Ectodermal cell (in vitro differentiated cells): ENCODE measurements around the gene NUP210L.

Experiments used
- H3K27ac ChIP-seq: 2 replicates; pipeline ENCODE4 v1.7.0; 2013; ENCODE audit warnings: mild to moderate bottlenecking, low read depth, low read length; ENCODE audit not compliant: insufficient read depth, poor library complexity, severe bottlenecking
- H3K27me3 ChIP-seq: 2 replicates; pipeline ENCODE4 v1.7.0; 2013; ENCODE audit warnings: mild to moderate bottlenecking, low read length; ENCODE audit not compliant: insufficient read depth, control insufficient read depth, poor library complexity, severe bottlenecking
- H3K36me3 ChIP-seq: one replicate; pipeline ENCODE4 v1.7.0; 2013; ENCODE audit warnings: low read length; ENCODE audit not compliant: control insufficient read depth, insufficient read depth
- H3K4me1 ChIP-seq: one replicate; pipeline ENCODE4 v1.7.0; 2013; ENCODE audit warnings: low read length; ENCODE audit not compliant: control insufficient read depth, insufficient read depth
- H3K4me3 ChIP-seq: 2 replicates; pipeline ENCODE4 v1.7.0; 2013; ENCODE audit warnings: low read depth, low read length, control low read depth; ENCODE audit not compliant: insufficient read depth
- H3K9me3 ChIP-seq: 2 replicates; pipeline ENCODE4 v1.7.0; 2013; ENCODE audit warnings: mild to moderate bottlenecking, low read length, moderate library complexity; ENCODE audit not compliant: control insufficient read depth
- WGBS, 2 experiments: methylation state at CpG; one replicate each; pipeline ENCODE4 v1.1.7; 2013; ENCODE audit warnings: missing lambda C conversion rate in 2 of 2; 5-methylcytosine and 5-hydroxymethylcytosine counted together

The NUP210L gene

GRCh38 chr1:154171223-154171583 lies 16.3 kb upstream of the NUP210L start:
- WGBS, 2 experiments = 94 to 98% methylated on average over 3 to 4 of the region's 4 CpGs

DNA sequence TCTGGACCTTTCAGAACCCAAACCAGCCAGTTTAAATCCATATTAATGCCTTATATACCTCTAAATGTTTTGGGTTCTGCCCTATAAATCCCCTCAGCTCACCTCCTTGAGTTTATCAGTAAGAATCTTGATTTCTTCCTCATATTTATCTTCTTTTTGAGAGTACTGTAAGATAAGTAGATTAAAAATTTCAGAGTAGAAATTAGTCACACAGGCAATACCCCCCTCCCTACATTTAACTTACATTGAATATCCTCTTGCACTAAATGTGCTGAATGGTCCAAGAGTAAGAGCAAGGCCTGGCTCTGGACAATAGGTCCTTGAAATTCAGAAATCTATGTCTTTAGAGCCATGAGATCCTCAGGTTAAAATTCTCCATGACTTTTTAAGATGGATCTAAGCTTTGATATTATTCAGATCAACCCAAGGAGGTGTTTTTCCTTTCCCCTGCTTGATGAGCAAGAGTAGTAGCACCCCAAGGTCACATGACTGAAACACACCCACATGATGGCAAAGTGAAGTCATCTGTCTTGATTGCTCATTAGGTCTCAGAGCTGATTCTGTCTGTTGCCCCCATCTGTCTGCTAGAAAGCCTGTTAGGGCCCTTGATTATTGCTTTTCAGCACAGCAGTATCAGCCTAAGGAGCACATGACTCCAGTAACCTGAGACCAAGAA lies 15.8 kb upstream of the NUP210L start:
- no peaks in the 10 kb centered on the region for H3K9me3 ChIP-seq
- H3K36me3 ChIP-seq = peaks cover 73% of the 10 kb centered on the region
- H3K4me1 ChIP-seq = no peaks in the 10 kb centered on the region
- H3K4me3 ChIP-seq = no peak overlapping the region
- no peak overlapping the region for H3K27ac ChIP-seq
- no peaks in the 10 kb centered on the region for H3K27me3 ChIP-seq

More at GRCh38 chr1:154171223-154171583, 16.3 kb upstream of the NUP210L start:
- no peaks in the 10 kb centered on the region for H3K4me1 ChIP-seq
- H3K4me3 ChIP-seq = no peak overlapping the region
- no peaks in the 10 kb centered on the region for H3K27me3 ChIP-seq
- H3K9me3 ChIP-seq = no peaks in the 10 kb centered on the region
- no peak overlapping the region for H3K27ac ChIP-seq
- H3K36me3 ChIP-seq = peaks cover 68% of the 10 kb centered on the region

DNA sequence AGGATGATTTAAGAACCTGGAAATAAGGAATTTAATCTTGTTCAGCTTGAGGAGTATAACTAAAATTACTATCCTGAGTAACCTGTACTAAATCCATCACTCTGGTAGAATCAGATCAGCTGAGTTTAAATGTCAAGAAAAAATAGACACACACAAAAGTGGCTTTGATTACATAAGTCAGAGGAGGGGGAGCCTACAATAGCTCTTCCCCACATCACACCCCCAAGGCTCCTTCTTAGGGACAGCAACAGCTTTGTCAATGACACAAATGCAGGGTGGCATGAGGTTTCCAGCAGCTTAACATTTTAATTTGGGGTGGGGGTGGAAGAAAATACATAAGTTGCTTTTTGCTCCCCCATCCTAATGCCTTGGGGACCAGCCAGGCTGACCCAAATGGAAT lies 12.6 kb upstream of the NUP210L start:
- Histone ChIP-seq H3K9me3 (no peaks in the 10 kb centered on the region), H3K27me3 (no peaks in the 10 kb centered on the region), H3K4me3 (no peak overlapping the region), H3K27ac (no peak overlapping the region), H3K4me1 (no peaks in the 10 kb centered on the region), H3K36me3 (peaks cover 76% of the 10 kb centered on the region)

GRCh38 chr1:154166207-154166606 lies 11.3 kb upstream of the NUP210L start:
- no peaks in the 10 kb centered on the region for H3K27me3 ChIP-seq
- H3K27ac ChIP-seq = no peak overlapping the region
- no peaks in the 10 kb centered on the region for H3K9me3 ChIP-seq
- 91 to 94% methylated on average over 1 of the region's 1 CpG for WGBS, 2 experiments
- peaks cover 69% of the 10 kb centered on the region for H3K36me3 ChIP-seq
- H3K4me1 ChIP-seq = no peaks in the 10 kb centered on the region
- H3K4me3 ChIP-seq = no peak overlapping the region

DNA sequence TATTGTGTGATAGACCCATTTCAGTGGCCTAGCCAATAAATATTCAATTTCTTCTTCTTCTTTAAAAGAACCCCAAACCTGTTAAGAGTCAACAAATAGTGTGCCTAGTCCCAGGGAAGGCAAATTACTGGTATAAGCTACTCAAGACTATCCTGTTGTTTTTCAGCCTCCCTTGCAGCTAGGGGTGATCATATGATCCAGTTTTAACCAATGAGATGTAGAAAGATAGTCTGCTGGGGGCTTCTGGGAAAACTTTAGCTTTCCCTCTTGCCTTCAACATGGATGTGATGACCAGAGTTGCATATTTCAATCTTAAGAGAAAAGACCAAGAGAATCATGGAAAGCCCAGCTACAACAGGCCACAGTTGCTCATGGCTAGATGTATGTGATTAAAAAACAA lies 4.7 kb upstream of the NUP210L start:
- H3K27me3 ChIP-seq = no peaks in the 10 kb centered on the region
- H3K36me3 ChIP-seq = peaks cover 32% of the 10 kb centered on the region
- H3K4me3 ChIP-seq = no peak overlapping the region
- H3K4me1 ChIP-seq = peaks cover 8% of the 10 kb centered on the region
- H3K27ac ChIP-seq = no peak overlapping the region
- no peaks in the 10 kb centered on the region for H3K9me3 ChIP-seq

DNA sequence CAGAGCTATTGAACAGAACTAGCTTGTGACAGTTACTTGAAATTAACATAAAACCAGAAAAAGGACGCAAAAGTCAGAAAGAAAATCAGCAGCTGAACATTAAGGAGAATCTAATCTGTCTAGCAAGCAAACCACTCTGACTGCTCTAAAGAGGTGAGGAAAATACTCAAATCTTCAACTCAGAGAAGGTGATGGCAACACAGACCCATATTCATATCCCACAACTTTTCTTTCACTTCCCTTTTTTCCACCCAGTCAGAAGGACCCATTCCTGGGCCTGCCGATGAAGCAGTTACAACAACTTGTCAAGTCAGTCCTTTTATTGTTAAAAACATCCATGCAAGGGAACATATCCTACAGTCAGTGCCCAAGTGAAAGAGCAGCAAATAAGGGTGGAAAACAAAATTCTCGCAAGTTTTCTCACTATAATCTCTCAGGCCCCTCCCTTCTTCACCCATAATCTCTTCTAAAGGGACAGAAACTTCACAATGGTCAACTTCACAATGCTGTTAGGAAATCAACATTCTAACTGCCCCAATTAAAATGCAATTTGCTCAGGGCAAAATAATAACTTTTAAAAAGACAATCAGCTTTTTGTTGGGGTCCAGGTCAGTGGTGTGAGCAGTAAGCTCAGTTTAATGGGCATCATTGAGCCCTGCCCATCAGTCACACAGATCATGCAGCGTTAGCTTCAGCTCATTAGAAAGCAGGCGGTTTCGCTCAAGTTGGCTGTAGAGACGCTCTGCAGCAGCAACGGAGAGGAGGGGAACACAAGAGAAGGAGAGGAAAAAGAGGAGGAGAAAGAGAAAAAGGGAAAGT lies 3.6 kb upstream of the NUP210L start:
- H3K36me3 ChIP-seq = peaks cover 26% of the 10 kb centered on the region
- no peak overlapping the region for H3K4me3 ChIP-seq
- H3K9me3 ChIP-seq = no peaks in the 10 kb centered on the region
- H3K4me1 ChIP-seq = peaks cover 8% of the 10 kb centered on the region
- WGBS, 2 experiments = 91 to 94% methylated on average over 8 of the region's 8 CpGs
- no peaks in the 10 kb centered on the region for H3K27me3 ChIP-seq
- peak overlapping the region; percentile 26 for H3K27ac ChIP-seq

GRCh38 chr1:154157520-154158306 lies 2.8 kb upstream of the NUP210L start:
- H3K9me3 ChIP-seq = no peaks in the 10 kb centered on the region
- no peak overlapping the region for H3K4me3 ChIP-seq
- peaks cover 26% of the 10 kb centered on the region for H3K36me3 ChIP-seq
- 77% methylated on average over 7 of the region's 7 CpGs for WGBS, 2 experiments
- H3K27ac ChIP-seq = peak overlapping the region; percentile 50
- no peaks in the 10 kb centered on the region for H3K27me3 ChIP-seq
- peaks cover 8% of the 10 kb centered on the region for H3K4me1 ChIP-seq

DNA sequence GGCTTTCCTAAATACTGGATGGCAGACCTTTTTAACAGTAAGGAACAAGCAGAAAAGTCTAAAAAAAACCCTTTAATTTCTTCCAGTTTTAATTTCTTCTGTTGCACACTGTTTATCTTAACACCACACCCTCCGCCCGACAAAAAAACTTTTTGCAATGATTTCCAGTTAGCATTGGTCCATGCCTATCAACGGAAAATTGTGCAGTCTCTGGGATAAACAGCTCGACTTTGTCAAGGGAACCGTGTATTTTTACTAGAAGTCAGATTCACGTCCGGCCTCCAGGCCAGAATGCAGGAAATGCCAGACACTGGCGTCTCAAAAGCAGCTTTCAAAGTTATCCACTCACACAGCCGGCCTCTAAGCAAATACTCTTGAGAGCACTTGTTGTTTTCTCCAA lies 378 bp upstream of the NUP210L start:
- H3K27me3 ChIP-seq = no peaks in the 10 kb centered on the region
- 89 to 92% methylated on average over 9 of the region's 9 CpGs for WGBS, 2 experiments
- no peak overlapping the region for H3K4me3 ChIP-seq
- H3K27ac ChIP-seq = peak overlapping the region; percentile 36
- peaks cover 12% of the 10 kb centered on the region for H3K36me3 ChIP-seq
- no peaks in the 10 kb centered on the region for H3K9me3 ChIP-seq
- peaks cover 8% of the 10 kb centered on the region for H3K4me1 ChIP-seq

DNA sequence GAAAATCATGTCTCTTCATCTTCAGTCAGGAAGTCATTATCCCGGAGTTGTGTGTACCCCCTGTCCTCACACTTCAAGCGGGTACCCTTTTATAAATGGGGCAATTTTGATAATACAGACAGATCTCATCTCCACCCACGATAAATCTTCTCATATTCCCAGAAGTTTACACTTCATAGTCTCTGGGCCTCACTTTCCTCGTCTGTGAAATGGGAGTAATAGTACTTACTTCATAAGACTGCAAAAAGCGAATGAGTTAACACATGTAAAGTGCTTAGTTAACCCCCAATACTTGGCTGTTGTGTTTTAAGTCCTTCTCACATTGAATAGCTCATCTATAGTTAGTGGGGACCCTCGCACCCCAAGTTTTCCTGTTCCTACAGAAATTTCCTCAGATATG lies 820 bp downstream of the NUP210L start:
- H3K4me3 ChIP-seq = no peak overlapping the region
- no peaks in the 10 kb centered on the region for H3K9me3 ChIP-seq
- H3K27me3 ChIP-seq = no peaks in the 10 kb centered on the region
- H3K4me1 ChIP-seq = peaks cover 8% of the 10 kb centered on the region
- H3K27ac ChIP-seq = no peak overlapping the region
- 96 to 98% methylated on average over 6 of the region's 6 CpGs for WGBS, 2 experiments
- peaks cover 2% of the 10 kb centered on the region for H3K36me3 ChIP-seq

DNA sequence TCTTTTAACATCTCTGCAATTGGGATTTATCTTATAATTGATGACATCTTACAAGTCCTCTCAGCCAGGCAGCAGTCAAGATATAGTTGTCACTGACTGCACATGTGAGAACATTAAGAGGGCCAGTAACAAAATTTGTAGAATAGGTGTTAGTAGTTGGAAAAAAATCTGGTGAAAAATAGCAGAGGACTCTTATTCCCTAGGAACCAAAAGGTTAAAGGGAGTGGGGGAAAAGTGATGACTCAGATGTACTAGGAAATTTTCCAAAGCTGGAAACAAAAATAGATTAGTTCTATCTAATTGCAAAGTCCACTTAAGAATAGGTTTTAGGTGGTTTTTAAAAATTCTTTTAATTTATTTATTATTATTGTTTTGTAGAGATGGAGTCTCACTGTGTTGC lies 3.6 kb downstream of the NUP210L start:
- Histone ChIP-seq H3K27me3 (no peaks in the 10 kb centered on the region), H3K4me1 (peaks cover 4% of the 10 kb centered on the region), H3K4me3 (no peak overlapping the region), H3K36me3 (no peaks in the 10 kb centered on the region), H3K27ac (no peak overlapping the region), H3K9me3 (no peaks in the 10 kb centered on the region)
